ENCODE results near the gene EHD4. TPM values are rescaled to one million over a fixed set of nuclear protein-coding genes. Genes with fewer than 3 reads are reported as not detected.

The EHD4 gene
- total RNA-seq, 4 donors from 2014 or later: 13.2 to 31.5 (median 22.0) TPM

GRCh38 chr15:41896566-41896965 lies 75.8 kb downstream of the EHD4 start:
- 92 to 95% methylated on average over 6 of the region's 6 CpGs for WGBS, 2 donors
- no peak overlapping the region for H3K4me3 ChIP-seq
- TF ChIP-seq EP300 (IDR thresholded peaks at IDR 0.05) (no peak), POLR2A (IDR thresholded peaks at IDR 0.05) (no peak), CTCF (IDR thresholded peaks at IDR 0.05) (no peak)

GRCh38 chr15:41895957-41896356 lies 76.4 kb downstream of the EHD4 start:
- H3K27ac ChIP-seq: peak overlapping the region in 2 of 4 donors; percentile 14 to 80
- 93 to 100% methylated on average over 1 of the region's 1 CpG for WGBS, 2 donors
- TF ChIP-seq CTCF (IDR thresholded peaks at IDR 0.05): no peak
- no peak for TF ChIP-seq POLR2A (IDR thresholded peaks at IDR 0.05)
- TF ChIP-seq EP300 (IDR thresholded peaks at IDR 0.05): no peak
- DNase-seq (ENCODE audit: low spot score in 2 of 2): no peak
- no peak overlapping the region for H3K4me3 ChIP-seq
- H3K9me3 ChIP-seq: no peaks in the 10 kb centered on the region
- H3K27me3 ChIP-seq: no peaks in the 10 kb centered on the region
- peaks cover 0 to 39% (median 6%) of the 10 kb centered on the region in 3 donors for H3K36me3 ChIP-seq
- peaks cover 0 to 19% (median 12%) of the 10 kb centered on the region in 4 donors for H3K4me1 ChIP-seq

More at GRCh38 chr15:41896566-41896965, 75.8 kb downstream of the EHD4 start:
- Histone ChIP-seq H3K27me3 (no peaks in the 10 kb centered on the region), H3K27ac (peak overlapping the region in 2 of 4 donors; percentile 14 to 80), H3K36me3 (peaks cover 0 to 45% (median 7%) of the 10 kb centered on the region in 3 donors), H3K9me3 (no peaks in the 10 kb centered on the region), H3K4me1 (peaks cover 0 to 19% (median 12%) of the 10 kb centered on the region in 4 donors)
- no peak for DNase-seq (ENCODE audit: low spot score in 2 of 2)

- Histone ChIP-seq H3K27me3 (no peaks in the 10 kb centered on the region), H3K27ac (peak overlapping the region in 3 of 4 donors; percentile 72 to 80 (median 74)), H3K4me3 (no peak overlapping the region), H3K36me3 (peaks cover 0 to 34% (median under 1%) of the 10 kb centered on the region in 3 donors), H3K9me3 (no peaks in the 10 kb centered on the region), H3K4me1 (peaks cover 0 to 19% (median 12%) of the 10 kb centered on the region in 4 donors)
- no peak for TF ChIP-seq CTCF (IDR thresholded peaks at IDR 0.05)
- TF ChIP-seq POLR2A (IDR thresholded peaks at IDR 0.05): no peak
- no peak for TF ChIP-seq EP300 (IDR thresholded peaks at IDR 0.05)
- DNase-seq (ENCODE audit: low spot score in 2 of 2): no peak
- 90 to 91% methylated on average over 11 of the region's 11 CpGs for WGBS, 2 donors
Measured at GRCh38 chr15:41895491-41895890, 76.9 kb downstream of the EHD4 start.

GRCh38 chr15:41894791-41895463 lies 77.4 kb downstream of the EHD4 start:
- Histone ChIP-seq H3K27me3 (no peaks in the 10 kb centered on the region), H3K36me3 (peaks cover 0 to 28% (median 0%) of the 10 kb centered on the region in 3 donors), H3K27ac (peak overlapping the region; percentile 50 to 80 (median 73)), H3K4me3 (peak overlapping the region in 1 of 4 donors; percentile 3), H3K4me1 (peaks cover 0 to 19% (median 12%) of the 10 kb centered on the region in 4 donors), H3K9me3 (no peaks in the 10 kb centered on the region)
- TF ChIP-seq POLR2A (IDR thresholded peaks at IDR 0.05): no peak
- TF ChIP-seq EP300 (IDR thresholded peaks at IDR 0.05): no peak
- TF ChIP-seq CTCF (IDR thresholded peaks at IDR 0.05): no peak
- peak in 1 of 2 donors; percentile 22 for DNase-seq (ENCODE audit: low spot score in 2 of 2)
- WGBS, 2 donors: 21 to 37% methylated on average over 23 to 24 of the region's 24 CpGs

- peaks cover 0 to 19% (median 12%) of the 10 kb centered on the region in 4 donors for H3K4me1 ChIP-seq
- DNase-seq (ENCODE audit: low spot score in 2 of 2): no peak
- no peaks in the 10 kb centered on the region for H3K9me3 ChIP-seq
- peaks cover 0 to 22% (median 0%) of the 10 kb centered on the region in 3 donors for H3K36me3 ChIP-seq
- H3K27ac ChIP-seq: peak overlapping the region; percentile 50 to 80 (median 73)
- TF ChIP-seq POLR2A (IDR thresholded peaks at IDR 0.05) (no peak), EP300 (IDR thresholded peaks at IDR 0.05) (no peak), CTCF (IDR thresholded peaks at IDR 0.05) (no peak)
- H3K4me3 ChIP-seq: peak overlapping the region in 1 of 4 donors; percentile 3
- WGBS, 2 donors: 48 to 53% methylated on average over 13 to 15 of the region's 17 CpGs
- no peaks in the 10 kb centered on the region for H3K27me3 ChIP-seq
Measured at GRCh38 chr15:41894251-41894790, 78.0 kb downstream of the EHD4 start.
